ENCODE data around the gene ZFAND2B.

ZFAND2B gene

GRCh38 chr2:219225350-219225749, 18.8 kb downstream of the ZFAND2B start:
- no peak for DNase-seq

- DNase-seq, result no peak
These were observed 21.7 kb downstream of the ZFAND2B start for GRCh38 chr2:219228041-219228910.

- DNase-seq, result no peak
These were observed 22.3 kb downstream of the ZFAND2B start for GRCh38 chr2:219228911-219229304.

GRCh38 chr2:219229305-219230058, 22.9 kb downstream of the ZFAND2B start, which contains the start of the genes ANKZF1 and ATG9A:
Gene ANKZF1 (plus strand): TSS chr2:219229806. CDS start chr2:219230258, 452 bp downstream.
Gene ATG9A (minus strand): TSS chr2:219229636. CDS start chr2:219228024, 1,612 bp downstream.
- DNase-seq, result peak; percentile 93 to 96

GRCh38 chr2:219230059-219230540, 23.5 kb downstream of the ZFAND2B start:
- peak; percentile 51 to 54 for DNase-seq

GRCh38 chr2:219234331-219234730, 27.7 kb downstream of the ZFAND2B start:
- no peak for DNase-seq

GRCh38 chr2:219243291-219243761, 36.7 kb downstream of the ZFAND2B start:
- no peak for DNase-seq

- no peak for DNase-seq
These were observed 38.2 kb downstream of the ZFAND2B start for GRCh38 chr2:219244789-219245147.

GRCh38 chr2:219245148-219245898, 38.7 kb downstream of the ZFAND2B start, which contains the start of the genes GLB1L and STK16:
Gene GLB1L (minus strand): TSS chr2:219245444. CDS start chr2:219243573, 1,871 bp downstream.
Gene STK16 (plus strand): TSS chr2:219245479. CDS start chr2:219246000, 521 bp downstream.
- DNase-seq, result peak; percentile 87 to 89

- DNase-seq, result no peak
These were observed 39.3 kb downstream of the ZFAND2B start for GRCh38 chr2:219245899-219246230.

- DNase-seq, result no peak
These were observed 40.0 kb downstream of the ZFAND2B start for GRCh38 chr2:219246559-219246958.

- DNase-seq, result peak; percentile 31 to 39
These were observed 41.4 kb downstream of the ZFAND2B start for GRCh38 chr2:219247678-219248642.

GRCh38 chr2:219248845-219249202, 42.2 kb downstream of the ZFAND2B start:
- DNase-seq, result no peak

- no peak for DNase-seq
These were observed 42.8 kb downstream of the ZFAND2B start for GRCh38 chr2:219249203-219249980.

- no peak for DNase-seq
These were observed 43.6 kb downstream of the ZFAND2B start for GRCh38 chr2:219250049-219250781.

- no peak for DNase-seq
These were observed 45.1 kb downstream of the ZFAND2B start for GRCh38 chr2:219251656-219252055.

GRCh38 chr2:219252084-219252483, 45.5 kb downstream of the ZFAND2B start:
- no peak for DNase-seq

GRCh38 chr2:219252570-219252899, 46.0 kb downstream of the ZFAND2B start:
- DNase-seq, result no peak

GRCh38 chr2:219252900-219253752, 46.5 kb downstream of the ZFAND2B start, which contains the start of gene TUBA4B:
Gene TUBA4B (plus strand): TSS chr2:219253243. CDS start chr2:219253408, 165 bp downstream.
- DNase-seq, result peak; percentile 39 to 52

All from stimulated activated CD4-positive, alpha-beta T cell treated with anti-CD3 and anti-CD28 coated beads, Interleukin-2, amount 100 ng/mL, for 48 hours (primary cell).